Measurements from ENCODE around the gene WDR17.

- TF ChIP-seq CTCF (IDR thresholded peaks at IDR 0.05) (no peak), POLR2AphosphoS5 (IDR thresholded peaks at IDR 0.05) (no peak), POLR2A (IDR thresholded peaks at IDR 0.05) (no peak)
Observed at GRCh38 chr4:176134670-176135069, 69.0 kb downstream of the WDR17 start.
